Activated CD8-positive, alpha-beta memory T cell treated with anti-CD3 and anti-CD28 coated beads for 4 hours (primary cell): Measurements from ENCODE around the gene ZNF616.

Experiments used
- DNase-seq, 2 donors: peaks; one replicate each; pipeline ENCODE4 v3.0.0-alpha.2; 2020; ENCODE audit warnings: low read depth in 2 of 2

Gene ZNF616

GRCh38 chr19:52139252-52140031 is at the start of gene ZNF616:
Gene ZNF616 (minus strand): TSS chr19:52139938. CDS start chr19:52130512, 9,426 bp downstream.
- DNase-seq, result peak; percentile 31 to 61

GRCh38 chr19:52188822-52189734 is 49.3 kb upstream of the ZNF616 start:
- DNase-seq, result no peak

- no peak for DNase-seq
These were observed 47.7 kb upstream of the ZNF616 start for GRCh38 chr19:52187407-52187806.

GRCh38 chr19:52176574-52176973 is 36.8 kb upstream of the ZNF616 start:
- DNase-seq, result no peak

GRCh38 chr19:52172347-52172746 is 32.6 kb upstream of the ZNF616 start:
- no peak for DNase-seq

GRCh38 chr19:52171321-52172169 is 31.8 kb upstream of the ZNF616 start, which contains the start of gene ZNF836:
Gene ZNF836 (minus strand): TSS chr19:52171621. CDS start chr19:52168072, 3,549 bp downstream.
- DNase-seq, result peak; percentile 81 to 84

GRCh38 chr19:52170863-52171320 is 31.2 kb upstream of the ZNF616 start:
- no peak for DNase-seq

- DNase-seq, result no peak
These were observed 30.6 kb upstream of the ZNF616 start for GRCh38 chr19:52170304-52170703.

GRCh38 chr19:52155596-52156359 is 16.0 kb upstream of the ZNF616 start:
- DNase-seq, result no peak

- DNase-seq, result no peak
These were observed 8.5 kb upstream of the ZNF616 start for GRCh38 chr19:52148256-52148655.

- DNase-seq, result no peak
These were observed 2.4 kb upstream of the ZNF616 start for GRCh38 chr19:52142001-52142595.

- DNase-seq, result no peak
These were observed 1.5 kb upstream of the ZNF616 start for GRCh38 chr19:52141203-52141602.

- peak; percentile 93 to 96 for DNase-seq
These were observed 433 bp upstream of the ZNF616 start for GRCh38 chr19:52140032-52140710.

- no peak for DNase-seq
These were observed 821 bp downstream of the ZNF616 start for GRCh38 chr19:52138983-52139251.

- no peak for DNase-seq
These were observed 1.3 kb downstream of the ZNF616 start for GRCh38 chr19:52138278-52138982.

GRCh38 chr19:52120286-52120685 is 19.5 kb downstream of the ZNF616 start:
- DNase-seq, result no peak

- no peak for DNase-seq
These were observed 24.1 kb downstream of the ZNF616 start for GRCh38 chr19:52115526-52116053.

GRCh38 chr19:52114691-52115090 is 25.0 kb downstream of the ZNF616 start:
- no peak for DNase-seq

- no peak for DNase-seq
These were observed 27.1 kb downstream of the ZNF616 start for GRCh38 chr19:52112624-52113023.
